HepG2 (cell line): Measurements from ENCODE around the gene FILIP1. TPM values are rescaled to one million over a fixed set of nuclear protein-coding genes. Genes with fewer than 3 reads are reported as not detected.

Experiments used
- ADNP ChIP-seq: sonication (generic); formaldehyde crosslinking; IDR thresholded peaks from 2 replicates; pipeline ENCODE4 v1.4.0; 2020; ENCODE audit warnings: missing genetic modification reagents
- CENPX ChIP-seq: sonication (generic); formaldehyde crosslinking; IDR thresholded peaks from 2 replicates; pipeline ENCODE4 v1.9.0; 2021; ENCODE audit warnings: mild to moderate bottlenecking, missing genetic modification reagents, moderate library complexity
- ELK4 ChIP-seq: sonication (generic); formaldehyde crosslinking; IDR thresholded peaks from 2 replicates; pipeline ENCODE4 v1.9.0; 2021; ENCODE audit warnings: missing genetic modification reagents, borderline replicate concordance
- GATAD1 ChIP-seq: IDR thresholded peaks from 2 replicates; pipeline ENCODE4 v1.6.1; 2016; ENCODE audit warnings: missing genetic modification reagents, missing compliant biosample characterization
- HES4 ChIP-seq: sonication (generic); formaldehyde crosslinking; IDR thresholded peaks from 2 replicates; pipeline ENCODE4 v1.9.0; 2021; ENCODE audit warnings: mild to moderate bottlenecking, missing genetic modification reagents, borderline replicate concordance
- HOXA3 ChIP-seq: sonication (generic); formaldehyde crosslinking; IDR thresholded peaks from 2 replicates; pipeline ENCODE4 v1.5.0; 2020; ENCODE audit warnings: missing genetic modification reagents
- HOXA5 ChIP-seq: sonication (generic); formaldehyde crosslinking; IDR thresholded peaks from 2 replicates; pipeline ENCODE4 v1.4.0; 2020; ENCODE audit warnings: missing genetic modification reagents
- KAT2B ChIP-seq: fragments of 150-350 bp; IDR thresholded peaks from 2 replicates; pipeline ENCODE4 v1.6.1; 2014; ENCODE audit warnings: low read depth, low read length, borderline replicate concordance
- LCORL ChIP-seq, 2 experiments: fragments of 450-650 bp in 1 of 2; sonication (generic) in 1 of 2; formaldehyde crosslinking in 1 of 2; IDR thresholded peaks; 2 replicates each; pipeline versions ENCODE4 v1.5.0 to v1.6.1; 2017 to 2020; ENCODE audit warnings: antibody characterized with exemption in 1 of 2, missing genetic modification reagents in 1 of 2
- MXD4 ChIP-seq: IDR thresholded peaks from 2 replicates; pipeline ENCODE4 v1.6.1; 2016; ENCODE audit warnings: mild to moderate bottlenecking, missing biosample characterization, missing genetic modification reagents
- NFRKB ChIP-seq: fragments of 450-650 bp; IDR thresholded peaks from 2 replicates; pipeline ENCODE4 v1.6.1; 2017
- PAWR ChIP-seq: sonication (generic); formaldehyde crosslinking; IDR thresholded peaks from 2 replicates; pipeline ENCODE4 v1.4.0; 2020; ENCODE audit warnings: missing genetic modification reagents, mild to moderate bottlenecking, borderline replicate concordance
- PCBP1 ChIP-seq: fragments of 200-400 bp; formaldehyde crosslinking; IDR thresholded peaks from 2 replicates; pipeline ENCODE4 v1.6.1; 2017; ENCODE audit warnings: mild to moderate bottlenecking, low read depth, low read length, borderline replicate concordance
- PRMT3 ChIP-seq: sonication (generic); formaldehyde crosslinking; IDR thresholded peaks from 2 replicates; pipeline ENCODE4 v1.8.1; 2022; ENCODE audit warnings: low read depth, mild to moderate bottlenecking, moderate library complexity, missing genetic modification reagents, borderline replicate concordance
- TARDBP ChIP-seq: sonication (generic); formaldehyde crosslinking; IDR thresholded peaks from 2 replicates; pipeline ENCODE4 v1.8.0; 2022; ENCODE audit warnings: mild to moderate bottlenecking, missing genetic modification reagents
- TBP ChIP-seq: sonication (generic); formaldehyde crosslinking; IDR thresholded peaks from 2 replicates; pipeline ENCODE4 v1.5.0; 2020; ENCODE audit warnings: missing genetic modification reagents
- U2AF2 ChIP-seq: fragments of 200-400 bp; formaldehyde crosslinking; IDR thresholded peaks from 2 replicates; pipeline ENCODE4 v1.6.1; 2017; ENCODE audit warnings: low read depth, mild to moderate bottlenecking, low read length
- ZFP37 ChIP-seq: sonication (generic); formaldehyde crosslinking; IDR thresholded peaks from 2 replicates; pipeline ENCODE4 v1.4.0; 2020; ENCODE audit warnings: missing genetic modification reagents, borderline replicate concordance
- ZMYM2 ChIP-seq: sonication (generic); formaldehyde crosslinking; IDR thresholded peaks from 2 replicates; pipeline ENCODE4 v1.8.0; 2022; ENCODE audit warnings: mild to moderate bottlenecking, missing genetic modification reagents
- ZNF382 ChIP-seq: sonication (generic); formaldehyde crosslinking; IDR thresholded peaks from 2 replicates; pipeline ENCODE4 v1.5.0; 2020; ENCODE audit warnings: missing genetic modification reagents, mild to moderate bottlenecking, borderline replicate concordance
- ZNF407 ChIP-seq: sonication (generic); formaldehyde crosslinking; IDR thresholded peaks from one replicate; pipeline ENCODE4 v1.5.1; 2020; ENCODE audit warnings: mild to moderate bottlenecking, missing genetic modification reagents; ENCODE audit errors: not compliant biosample characterization
- ZNF776 ChIP-seq: sonication (generic); formaldehyde crosslinking; IDR thresholded peaks from 2 replicates; pipeline ENCODE4 v1.4.0; 2020; ENCODE audit warnings: mild to moderate bottlenecking, missing genetic modification reagents
- polyA plus RNA-seq, 8 experiments: library from polyadenylated mRNA; depleted of rRNA in 3 of 8; stranded (reverse) in 7 of 8; unstranded in 1 of 8; fragments of >200 nt; fragmentation: Illumina TruSeq in 4 of 8; extraction: Trizol in 4 of 8; gene quantifications; 2 replicates each; pipeline versions ENCODE4 v1.2.1 to v1.2.3, GENCODE V29; 2011 to 2016; ENCODE audit warnings: low read depth in 4 of 8, missing spikeins in 1 of 8, mixed read lengths in 1 of 8; ENCODE audit not compliant: insufficient read depth in 1 of 8
- total RNA-seq, 5 experiments: library from RNA; depleted of rRNA; stranded (reverse); fragments of >200 nt; fragmentation: Illumina TruSeq; extraction: Trizol; gene quantifications; 2 replicates each; pipeline ENCODE4 v1.2.3, GENCODE V29; 2016; ENCODE audit warnings: low read depth in 1 of 5

The FILIP1 gene
- total and polyA plus RNA-seq, 2 of the 13 experiments (the other 11 are each of a cell fraction or from before 2014, with no cell fraction given) = not detected

- TF ChIP-seq HES4 (CRISPR knock-in tag) (peak; percentile 20; the same call in 1 of the 2 replicates), ADNP (CRISPR knock-in tag) (no peak), U2AF2 (no peak), TARDBP (CRISPR knock-in tag) (peak; percentile 65; the same call in 1 of the 2 replicates), TBP (no peak), ZMYM2 (CRISPR knock-in tag) (no peak), ZNF407 (CRISPR knock-in tag) (no peak), PRMT3 (0 out of 2 replicates have a peak, but pooled peaks have one; percentile 57), HOXA3 (CRISPR knock-in tag) (peak; percentile 74; the same call in 1 of the 2 replicates), PCBP1 (0 out of 2 replicates have a peak, but pooled peaks have one; percentile 43), KAT2B (no peak), NFRKB (no peak), ZNF776 (CRISPR knock-in tag) (peak; percentile 63; the same call in 1 of the 2 replicates), MXD4 (CRISPR knock-in tag) (peak; percentile 69), HOXA5 (CRISPR knock-in tag) (peak; percentile 60; the same call in 1 of the 2 replicates), ELK4 (CRISPR knock-in tag) (no peak), ZNF382 (CRISPR knock-in tag) (no peak), CENPX (CRISPR knock-in tag) (no peak), PAWR (CRISPR knock-in tag) (no peak), LCORL (IDR thresholded peaks at IDR 0.05) (no peak), LCORL (CRISPR knock-in tag; IDR thresholded peaks at IDR 0.05) (no peak), ZFP37 (CRISPR knock-in tag) (no peak), GATAD1 (CRISPR knock-in tag) (peak; percentile 90)
Measured at GRCh38 chr6:75284632-75285282, 208.8 kb downstream of the FILIP1 start, which contains the start of gene TMEM30A (continued).
